HepG2 (cell line): ENCODE data around the gene ADARB1.

Source experiments
- CBX5 ChIP-seq: sonication (generic); formaldehyde crosslinking; IDR thresholded peaks from 2 replicates; pipeline ENCODE4 v1.4.0; 2020; ENCODE audit warnings: missing genetic modification reagents, borderline replicate concordance
- ELF3 ChIP-seq: IDR thresholded peaks from 2 replicates; pipeline ENCODE4 v1.6.1; 2016; ENCODE audit warnings: missing genetic modification reagents, missing compliant biosample characterization
- ZNF430 ChIP-seq: sonication (generic); formaldehyde crosslinking; IDR thresholded peaks from 2 replicates; pipeline ENCODE4 v1.9.0; 2021; ENCODE audit warnings: mild to moderate bottlenecking, missing genetic modification reagents
- TF ChIP-seq, protein P1 (sequence below): sonication (generic); formaldehyde crosslinking; IDR thresholded peaks from 2 replicates; pipeline ENCODE4 v1.5.1; 2020; ENCODE audit warnings: mild to moderate bottlenecking, missing genetic modification reagents, moderate library complexity
- TF ChIP-seq, protein P2 (sequence below): sonication (generic); formaldehyde crosslinking; IDR thresholded peaks from 2 replicates; pipeline ENCODE4 v1.8.0; 2022; ENCODE audit warnings: mild to moderate bottlenecking, missing genetic modification reagents, moderate library complexity
- TF ChIP-seq, protein P3 (sequence below): sonication (generic); formaldehyde crosslinking; IDR thresholded peaks from 2 replicates; pipeline ENCODE4 v1.5.0; 2020; ENCODE audit warnings: mild to moderate bottlenecking, missing genetic modification reagents, moderate library complexity

DNA sequence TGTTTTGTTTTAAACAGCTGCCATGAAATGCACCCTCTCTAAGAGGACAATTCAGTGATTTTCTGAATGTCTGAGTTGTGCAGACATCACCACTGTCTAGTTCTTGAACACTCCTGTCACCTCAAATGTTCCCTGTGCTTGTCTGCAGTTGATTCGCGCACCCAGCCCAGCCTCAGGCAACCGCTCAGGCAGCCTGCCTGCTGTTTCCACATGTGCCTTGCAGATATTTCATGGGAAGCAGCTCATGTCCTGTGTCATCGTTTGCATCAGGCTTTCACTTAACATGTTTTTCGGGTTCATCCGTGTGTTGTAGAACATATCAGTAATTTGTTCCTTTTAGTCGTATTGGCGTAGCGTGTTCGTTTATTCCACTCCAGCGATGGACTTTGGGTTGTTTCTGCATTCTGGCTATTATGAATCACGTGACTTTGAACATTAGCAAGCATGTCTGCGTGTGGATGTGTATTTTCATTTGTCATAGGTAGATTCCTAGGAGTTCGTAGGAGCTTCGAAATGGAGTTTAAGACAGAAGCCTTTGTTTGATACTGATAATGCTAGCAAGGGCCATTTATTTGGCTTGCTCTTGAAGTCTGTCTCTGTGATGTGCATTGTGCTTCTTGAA lies 12.1 kb downstream of the ADARB1 start:
- no peak for TF ChIP-seq ELF3 (CRISPR knock-in tag)
- TF ChIP-seq, protein P1, sequence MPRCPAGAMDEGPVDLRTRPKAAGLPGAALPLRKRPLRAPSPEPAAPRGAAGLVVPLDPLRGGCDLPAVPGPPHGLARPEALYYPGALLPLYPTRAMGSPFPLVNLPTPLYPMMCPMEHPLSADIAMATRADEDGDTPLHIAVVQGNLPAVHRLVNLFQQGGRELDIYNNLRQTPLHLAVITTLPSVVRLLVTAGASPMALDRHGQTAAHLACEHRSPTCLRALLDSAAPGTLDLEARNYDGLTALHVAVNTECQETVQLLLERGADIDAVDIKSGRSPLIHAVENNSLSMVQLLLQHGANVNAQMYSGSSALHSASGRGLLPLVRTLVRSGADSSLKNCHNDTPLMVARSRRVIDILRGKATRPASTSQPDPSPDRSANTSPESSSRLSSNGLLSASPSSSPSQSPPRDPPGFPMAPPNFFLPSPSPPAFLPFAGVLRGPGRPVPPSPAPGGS (CRISPR knock-in tag) = no peak
- no peak for TF ChIP-seq CBX5 (CRISPR knock-in tag)
- TF ChIP-seq, protein P2, sequence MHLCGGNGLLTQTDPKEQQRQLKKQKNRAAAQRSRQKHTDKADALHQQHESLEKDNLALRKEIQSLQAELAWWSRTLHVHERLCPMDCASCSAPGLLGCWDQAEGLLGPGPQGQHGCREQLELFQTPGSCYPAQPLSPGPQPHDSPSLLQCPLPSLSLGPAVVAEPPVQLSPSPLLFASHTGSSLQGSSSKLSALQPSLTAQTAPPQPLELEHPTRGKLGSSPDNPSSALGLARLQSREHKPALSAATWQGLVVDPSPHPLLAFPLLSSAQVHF (CRISPR knock-in tag) = no peak
- no peak for TF ChIP-seq ZNF430 (CRISPR knock-in tag)
- TF ChIP-seq, protein P3, sequence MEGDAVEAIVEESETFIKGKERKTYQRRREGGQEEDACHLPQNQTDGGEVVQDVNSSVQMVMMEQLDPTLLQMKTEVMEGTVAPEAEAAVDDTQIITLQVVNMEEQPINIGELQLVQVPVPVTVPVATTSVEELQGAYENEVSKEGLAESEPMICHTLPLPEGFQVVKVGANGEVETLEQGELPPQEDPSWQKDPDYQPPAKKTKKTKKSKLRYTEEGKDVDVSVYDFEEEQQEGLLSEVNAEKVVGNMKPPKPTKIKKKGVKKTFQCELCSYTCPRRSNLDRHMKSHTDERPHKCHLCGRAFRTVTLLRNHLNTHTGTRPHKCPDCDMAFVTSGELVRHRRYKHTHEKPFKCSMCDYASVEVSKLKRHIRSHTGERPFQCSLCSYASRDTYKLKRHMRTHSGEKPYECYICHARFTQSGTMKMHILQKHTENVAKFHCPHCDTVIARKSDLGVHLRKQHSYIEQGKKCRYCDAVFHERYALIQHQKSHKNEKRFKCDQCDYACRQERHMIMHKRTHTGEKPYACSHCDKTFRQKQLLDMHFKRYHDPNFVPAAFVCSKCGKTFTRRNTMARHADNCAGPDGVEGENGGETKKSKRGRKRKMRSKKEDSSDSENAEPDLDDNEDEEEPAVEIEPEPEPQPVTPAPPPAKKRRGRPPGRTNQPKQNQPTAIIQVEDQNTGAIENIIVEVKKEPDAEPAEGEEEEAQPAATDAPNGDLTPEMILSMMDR (CRISPR knock-in tag) = no peak
